Measurements from ENCODE around the gene NPY2R.

The NPY2R gene

GRCh38 chr4:155208258-155209054, at the start of gene NPY2R:
Gene NPY2R, plus strand, starts transcription at chr4:155208636. Its CDS starts 5,304 bp downstream, at chr4:155213940.
- H3K4me1 Mint-ChIP-seq = no peaks in the 10 kb centered on the region
- no peak within 1 kb of the TSS for H3K4me3 Mint-ChIP-seq
- H3K36me3 Mint-ChIP-seq = no peaks in the 10 kb centered on the region
- H3K27me3 Mint-ChIP-seq = peaks cover 4% of the 10 kb centered on the region
- no peak within 1 kb of the TSS for H3K27ac Mint-ChIP-seq
- no peak for ATAC-seq (ENCODE audit: low read depth)
- DNase-seq (ENCODE audit: low spot score in 2 of 2) = no peak
- H3K9me3 Mint-ChIP-seq = peaks cover 4% of the 10 kb centered on the region

- Mint-ChIP-seq H3K27me3 (peaks cover 1% of the 10 kb centered on the region), H3K9me3 (no peaks in the 10 kb centered on the region), H3K27ac (no peak overlapping the region), H3K4me3 (no peak overlapping the region), H3K36me3 (no peaks in the 10 kb centered on the region), H3K4me1 (no peaks in the 10 kb centered on the region)
- no peak for ATAC-seq (ENCODE audit: low read depth)
- no peak for DNase-seq (ENCODE audit: low spot score in 2 of 2)
These were observed 47.1 kb upstream of the NPY2R start for GRCh38 chr4:155161357-155161756.

GRCh38 chr4:155164718-155165117, 43.7 kb upstream of the NPY2R start:
- peaks cover 1% of the 10 kb centered on the region for H3K27me3 Mint-ChIP-seq
- H3K36me3 Mint-ChIP-seq = no peaks in the 10 kb centered on the region
- H3K9me3 Mint-ChIP-seq = peaks cover 4% of the 10 kb centered on the region
- no peak for ATAC-seq (ENCODE audit: low read depth)
- no peak overlapping the region for H3K27ac Mint-ChIP-seq
- no peaks in the 10 kb centered on the region for H3K4me1 Mint-ChIP-seq
- no peak for DNase-seq (ENCODE audit: low spot score in 2 of 2)
- H3K4me3 Mint-ChIP-seq = no peak overlapping the region

GRCh38 chr4:155170569-155170968, 37.9 kb upstream of the NPY2R start:
- H3K4me1 Mint-ChIP-seq = no peaks in the 10 kb centered on the region
- H3K27me3 Mint-ChIP-seq = peaks cover 1% of the 10 kb centered on the region
- H3K27ac Mint-ChIP-seq = no peak overlapping the region
- no peak for ATAC-seq (ENCODE audit: low read depth)
- no peak for DNase-seq (ENCODE audit: low spot score in 2 of 2)
- H3K4me3 Mint-ChIP-seq = no peak overlapping the region
- peaks cover 4% of the 10 kb centered on the region for H3K9me3 Mint-ChIP-seq
- no peaks in the 10 kb centered on the region for H3K36me3 Mint-ChIP-seq

- no peak overlapping the region for H3K4me3 Mint-ChIP-seq
- H3K27me3 Mint-ChIP-seq = no peaks in the 10 kb centered on the region
- DNase-seq (ENCODE audit: low spot score in 2 of 2) (no peak), ATAC-seq (ENCODE audit: low read depth) (no peak)
- no peaks in the 10 kb centered on the region for H3K4me1 Mint-ChIP-seq
- H3K36me3 Mint-ChIP-seq = no peaks in the 10 kb centered on the region
- H3K9me3 Mint-ChIP-seq = peaks cover 2% of the 10 kb centered on the region
- H3K27ac Mint-ChIP-seq = no peak overlapping the region
These were observed 35.1 kb upstream of the NPY2R start for GRCh38 chr4:155173371-155173770.

- Mint-ChIP-seq H3K4me3 (no peak overlapping the region), H3K27me3 (no peaks in the 10 kb centered on the region), H3K4me1 (no peaks in the 10 kb centered on the region), H3K36me3 (no peaks in the 10 kb centered on the region), H3K27ac (no peak overlapping the region), H3K9me3 (peaks cover 2% of the 10 kb centered on the region)
- ATAC-seq (ENCODE audit: low read depth) (no peak), DNase-seq (ENCODE audit: low spot score in 2 of 2) (no peak)
These were observed 33.8 kb upstream of the NPY2R start for GRCh38 chr4:155174668-155175067.

- Mint-ChIP-seq H3K27ac (no peak overlapping the region), H3K4me1 (no peaks in the 10 kb centered on the region), H3K27me3 (peaks cover 3% of the 10 kb centered on the region), H3K4me3 (no peak overlapping the region), H3K9me3 (peaks cover 2% of the 10 kb centered on the region), H3K36me3 (no peaks in the 10 kb centered on the region)
- DNase-seq (ENCODE audit: low spot score in 2 of 2) = no peak
- no peak for ATAC-seq (ENCODE audit: low read depth)
These were observed 29.2 kb upstream of the NPY2R start for GRCh38 chr4:155179216-155179615.

- H3K36me3 Mint-ChIP-seq = no peaks in the 10 kb centered on the region
These were observed 21.5 kb upstream of the NPY2R start for GRCh38 chr4:155186972-155187371.

GRCh38 chr4:155187989-155188388, 20.4 kb upstream of the NPY2R start:
- DNase-seq (ENCODE audit: low spot score in 2 of 2) (no peak), ATAC-seq (ENCODE audit: low read depth) (no peak)
- H3K36me3 Mint-ChIP-seq = no peaks in the 10 kb centered on the region
- peaks cover 3% of the 10 kb centered on the region for H3K27me3 Mint-ChIP-seq
- no peaks in the 10 kb centered on the region for H3K4me1 Mint-ChIP-seq
- H3K27ac Mint-ChIP-seq = no peak overlapping the region
- H3K4me3 Mint-ChIP-seq = no peak overlapping the region
- no peaks in the 10 kb centered on the region for H3K9me3 Mint-ChIP-seq

More at GRCh38 chr4:155186972-155187371, 21.5 kb upstream of the NPY2R start:
- H3K4me1 Mint-ChIP-seq = no peaks in the 10 kb centered on the region
- no peak overlapping the region for H3K4me3 Mint-ChIP-seq
- H3K9me3 Mint-ChIP-seq = no peaks in the 10 kb centered on the region
- H3K27me3 Mint-ChIP-seq = peaks cover 3% of the 10 kb centered on the region
- DNase-seq (ENCODE audit: low spot score in 2 of 2) = no peak
- no peak for ATAC-seq (ENCODE audit: low read depth)
- no peak overlapping the region for H3K27ac Mint-ChIP-seq

- Mint-ChIP-seq H3K4me3 (no peak overlapping the region), H3K27me3 (no peaks in the 10 kb centered on the region), H3K36me3 (no peaks in the 10 kb centered on the region), H3K9me3 (no peaks in the 10 kb centered on the region), H3K27ac (no peak overlapping the region), H3K4me1 (no peaks in the 10 kb centered on the region)
- no peak for ATAC-seq (ENCODE audit: low read depth)
- DNase-seq (ENCODE audit: low spot score in 2 of 2) = no peak
These were observed 18.3 kb upstream of the NPY2R start for GRCh38 chr4:155190099-155190498.

GRCh38 chr4:155197757-155198156, 10.7 kb upstream of the NPY2R start:
- Mint-ChIP-seq H3K36me3 (no peaks in the 10 kb centered on the region), H3K4me3 (no peak overlapping the region), H3K9me3 (no peaks in the 10 kb centered on the region), H3K4me1 (no peaks in the 10 kb centered on the region), H3K27ac (no peak overlapping the region), H3K27me3 (peaks cover 3% of the 10 kb centered on the region)
- ATAC-seq (ENCODE audit: low read depth) (no peak), DNase-seq (ENCODE audit: low spot score in 2 of 2) (no peak)

GRCh38 chr4:155207534-155208257, 740 bp upstream of the NPY2R start:
- H3K36me3 Mint-ChIP-seq = no peaks in the 10 kb centered on the region
- H3K4me3 Mint-ChIP-seq = no peak overlapping the region
- no peak overlapping the region for H3K27ac Mint-ChIP-seq
- ATAC-seq (ENCODE audit: low read depth) (no peak), DNase-seq (ENCODE audit: low spot score in 2 of 2) (no peak)
- H3K9me3 Mint-ChIP-seq = peaks cover 4% of the 10 kb centered on the region
- H3K27me3 Mint-ChIP-seq = peaks cover 4% of the 10 kb centered on the region
- H3K4me1 Mint-ChIP-seq = no peaks in the 10 kb centered on the region

- H3K36me3 Mint-ChIP-seq = no peaks in the 10 kb centered on the region
- no peak overlapping the region for H3K4me3 Mint-ChIP-seq
- no peaks in the 10 kb centered on the region for H3K27me3 Mint-ChIP-seq
- DNase-seq (ENCODE audit: low spot score in 2 of 2) (no peak), ATAC-seq (ENCODE audit: low read depth) (no peak)
- no peak overlapping the region for H3K27ac Mint-ChIP-seq
- no peaks in the 10 kb centered on the region for H3K4me1 Mint-ChIP-seq
- no peaks in the 10 kb centered on the region for H3K9me3 Mint-ChIP-seq
These were observed 11.6 kb downstream of the NPY2R start for GRCh38 chr4:155220025-155220424.

GRCh38 chr4:155227131-155227530, 18.7 kb downstream of the NPY2R start:
- ATAC-seq (ENCODE audit: low read depth) = no peak
- Mint-ChIP-seq H3K36me3 (no peaks in the 10 kb centered on the region), H3K4me3 (no peak overlapping the region), H3K27me3 (no peaks in the 10 kb centered on the region), H3K9me3 (no peaks in the 10 kb centered on the region), H3K27ac (no peak overlapping the region), H3K4me1 (no peaks in the 10 kb centered on the region)
- no peak for DNase-seq (ENCODE audit: low spot score in 2 of 2)

Data from memory B cell (primary cell).